MM.1S (cell line): ENCODE results near the gene SMCO3.

Experiments
- DNase-seq: peaks from one replicate; pipeline ENCODE4 v3.0.0-alpha.2; 2015
- H2AFZ ChIP-seq: fragments of 300-600 bp; sonication (generic); 2 replicates; pipeline ENCODE4 v1.6.0; 2016; ENCODE audit warnings: antibody characterized with exemption, low read length
- H3F3A ChIP-seq: fragments of 300-600 bp; sonication (generic); 2 replicates; pipeline ENCODE4 v1.6.1; 2016; ENCODE audit warnings: mild to moderate bottlenecking, antibody characterized with exemption, low read length, moderate library complexity, mixed read lengths; ENCODE audit not compliant: insufficient read depth
- H3K27ac ChIP-seq: fragments of 300-600 bp; sonication (generic); 2 replicates; pipeline ENCODE4 v1.5.1; 2016; ENCODE audit warnings: mild to moderate bottlenecking, low read length
- H3K27me3 ChIP-seq: fragments of 300-600 bp; sonication (generic); replicated peaks from 2 replicates; pipeline ENCODE4 v1.6.0; 2016; ENCODE audit warnings: low read length; ENCODE audit not compliant: insufficient read depth
- H3K36me3 ChIP-seq: fragments of 300-600 bp; sonication (generic); replicated peaks from 2 replicates; pipeline ENCODE4 v1.6.1; 2016; ENCODE audit warnings: mild to moderate bottlenecking, low read length, mixed read lengths; ENCODE audit not compliant: insufficient read depth
- H3K4me1 ChIP-seq: fragments of 300-600 bp; sonication (generic); 2 replicates; pipeline ENCODE4 v1.6.1; 2016; ENCODE audit warnings: low read length, mixed read lengths
- H3K4me2 ChIP-seq: fragments of 300-600 bp; sonication (generic); 2 replicates; pipeline ENCODE4 v1.6.0; 2016; ENCODE audit warnings: low read depth, low read length
- H3K4me3 ChIP-seq: fragments of 300-600 bp; sonication (generic); 2 replicates; pipeline ENCODE4 v1.5.1; 2016; ENCODE audit warnings: low read length, mixed read lengths
- H3K79me2 ChIP-seq: fragments of 300-600 bp; sonication (generic); 2 replicates; pipeline ENCODE4 v1.6.1; 2016; ENCODE audit warnings: mixed run types, low read length, mixed read lengths
- H3K9ac ChIP-seq: fragments of 300-600 bp; sonication (generic); 2 replicates; pipeline ENCODE4 v1.6.1; 2016; ENCODE audit warnings: low read length, mixed read lengths
- H3K9me2 ChIP-seq: fragments of 300-600 bp; sonication (generic); replicated peaks from 2 replicates; pipeline ENCODE4 v1.6.1; 2016; ENCODE audit warnings: mild to moderate bottlenecking, low read length, mixed read lengths; ENCODE audit not compliant: insufficient read depth
- H3K9me3 ChIP-seq: fragments of 300-600 bp; sonication (generic); replicated peaks from 2 replicates; pipeline ENCODE4 v1.6.1; 2016; ENCODE audit warnings: mild to moderate bottlenecking, low read length, mixed read lengths; ENCODE audit not compliant: insufficient read depth
- H4K20me1 ChIP-seq: fragments of 300-600 bp; sonication (generic); 2 replicates; pipeline ENCODE4 v1.6.1; 2016; ENCODE audit warnings: mild to moderate bottlenecking, low read length, moderate library complexity, mixed read lengths; ENCODE audit not compliant: insufficient read depth
- CTCF ChIP-seq: fragments of 300-600 bp; sonication (generic); IDR thresholded peaks from 2 replicates; pipeline ENCODE4 v1.5.1; 2016; ENCODE audit warnings: antibody characterized with exemption, low read length, mixed read lengths
- EZH2 ChIP-seq: fragments of 300-600 bp; sonication (generic); optimal IDR thresholded peaks from 2 replicates; pipeline ENCODE3; 2017; ENCODE audit warnings: low read depth, mild to moderate bottlenecking, antibody characterized with exemption, low read length, mixed read lengths
- EZH2phosphoT487 ChIP-seq: fragments of 300-600 bp; sonication (generic); IDR thresholded peaks from 2 replicates; pipeline ENCODE4 v1.6.1; 2018; ENCODE audit warnings: antibody characterized with exemption, low read length

The SMCO3 gene

GRCh38 chr12:14771651-14772137 is 42.3 kb downstream of the SMCO3 start:
- H3K27ac ChIP-seq = peak overlapping the region; percentile 97; the same call in 1 of the 2 replicates
- H3K36me3 ChIP-seq = no peaks in the 10 kb centered on the region
- H3K9ac ChIP-seq = no peak overlapping the region
- peak overlapping the region; percentile 12; the same call in 1 of the 2 replicates for H3K4me3 ChIP-seq
- H2AFZ ChIP-seq = 0 out of 2 replicates have a peak overlapping the region, but pooled peaks have one; percentile 22
- H3K9me2 ChIP-seq = no peaks in the 10 kb centered on the region
- TF ChIP-seq CTCF (no peak), EZH2phosphoT487 (no peak), EZH2 (no peak)
- peaks cover 4% of the 10 kb centered on the region for H3K4me1 ChIP-seq
- peak overlapping the region; percentile 91 for H3K4me2 ChIP-seq
- H3K27me3 ChIP-seq = no peaks in the 10 kb centered on the region
- H4K20me1 ChIP-seq = no peaks in the 10 kb centered on the region
- peaks cover 35% of the 10 kb centered on the region for H3F3A ChIP-seq
- peak; percentile 30 for DNase-seq
- peaks cover 8% of the 10 kb centered on the region; the same call in 1 of the 2 replicates for H3K79me2 ChIP-seq
- no peaks in the 10 kb centered on the region for H3K9me3 ChIP-seq

- peak overlapping the region; percentile 80 for H2AFZ ChIP-seq
- peak overlapping the region; percentile 96 for H3K9ac ChIP-seq
- H3K79me2 ChIP-seq = peaks cover 8% of the 10 kb centered on the region; the same call in 1 of the 2 replicates
- H3K9me3 ChIP-seq = no peaks in the 10 kb centered on the region
- peak; percentile 96 for DNase-seq
- TF ChIP-seq EZH2 (no peak), EZH2phosphoT487 (no peak), CTCF (no peak)
- no peaks in the 10 kb centered on the region for H3K9me2 ChIP-seq
- peaks cover 4% of the 10 kb centered on the region for H3K4me1 ChIP-seq
- no peaks in the 10 kb centered on the region for H3K36me3 ChIP-seq
- H3K4me2 ChIP-seq = peak overlapping the region; percentile 91
- H3K4me3 ChIP-seq = peak overlapping the region; percentile 86
- no peaks in the 10 kb centered on the region for H3K27me3 ChIP-seq
- H4K20me1 ChIP-seq = no peaks in the 10 kb centered on the region
- peaks cover 35% of the 10 kb centered on the region for H3F3A ChIP-seq
- peak overlapping the region; percentile 97 for H3K27ac ChIP-seq
These were observed 43.2 kb downstream of the SMCO3 start for GRCh38 chr12:14770496-14771461.

GRCh38 chr12:14769969-14770495 is 44.0 kb downstream of the SMCO3 start:
- Histone ChIP-seq H3K27me3 (no peaks in the 10 kb centered on the region), H3K4me2 (peak overlapping the region; percentile 91), H3F3A (peaks cover 35% of the 10 kb centered on the region), H3K9me2 (no peaks in the 10 kb centered on the region), H3K9me3 (no peaks in the 10 kb centered on the region), H3K9ac (peak overlapping the region; percentile 96), H3K4me1 (peaks cover 4% of the 10 kb centered on the region), H3K36me3 (no peaks in the 10 kb centered on the region), H4K20me1 (no peaks in the 10 kb centered on the region), H2AFZ (peak overlapping the region; percentile 80; the same call in 1 of the 2 replicates), H3K79me2 (peaks cover 8% of the 10 kb centered on the region; the same call in 1 of the 2 replicates), H3K27ac (peak overlapping the region; percentile 97), H3K4me3 (peak overlapping the region; percentile 86)
- peak; percentile 85 for TF ChIP-seq CTCF
- no peak for TF ChIP-seq EZH2
- TF ChIP-seq EZH2phosphoT487 = no peak
- peak; percentile 93 for DNase-seq
